ENCODE measurements around the gene RAB44. TPM values are rescaled to one million over a fixed set of nuclear protein-coding genes. Genes with fewer than 3 reads are reported as not detected.

The RAB44 gene
- total and polyA plus RNA-seq, 2 donors (not counting 1 experiment from before 2014, with no cell fraction given): 0.15 to 0.16 TPM

DNA sequence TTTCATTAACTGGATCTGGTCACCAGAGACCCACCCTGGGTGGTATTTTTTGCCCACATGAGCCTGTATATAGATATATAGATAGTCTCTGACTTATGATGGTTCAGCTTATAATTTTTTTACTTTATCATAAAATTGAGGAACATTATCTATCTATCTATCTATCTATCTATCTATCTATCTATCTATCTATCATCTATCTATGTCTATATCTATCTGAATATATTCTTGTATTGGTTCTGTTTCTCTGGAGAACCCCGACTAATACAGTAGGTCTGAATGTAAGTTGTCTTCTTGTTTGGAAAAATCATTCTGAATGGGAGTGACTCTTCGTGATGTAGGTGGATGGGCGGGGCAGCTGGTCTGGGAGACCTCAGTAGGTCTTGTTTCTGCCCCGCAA, 32.4 kb upstream of the RAB44 start:
- intact Hi-C loops (cut with micrococcal nuclease): no loop called here
- Mint-ChIP-seq H3K9me3 (ENCODE audit: insufficient read depth) (no peaks in the 10 kb centered on the region), H3K4me1 (peaks cover 42% of the 10 kb centered on the region), H3K4me3 (no peak overlapping the region), H3K27me3 (no peaks in the 10 kb centered on the region), H3K27ac (no peak overlapping the region)
- Histone ChIP-seq H2AFZ (ENCODE audit: insufficient read depth, low read depth, low read length, poor library complexity, severe bottlenecking) (no peak overlapping the region), H3K9ac (ENCODE audit: low read length) (peak overlapping the region; percentile 33), H3K27ac (ENCODE audit: low read length in 2 of 2) (no peak overlapping the region), H3K4me2 (replicated peaks; ENCODE audit: low read depth, low read length, poor library complexity, severe bottlenecking) (peak overlapping the region; percentile 44), H3K4me3 (ENCODE audit: control extremely low read depth in 1 of 5, extremely low read depth in 1 of 5, insufficient read depth in 1 of 5, low read depth in 2 of 5, low read length in 4 of 5) (no peak overlapping the region), H3K9me3 (ENCODE audit: control extremely low read depth in 1 of 3, control insufficient read depth in 2 of 3, insufficient read depth in 1 of 3, low read length in 2 of 3) (peaks cover 0 to 9% (median 0%) of the 10 kb centered on the region in 3 donors), H3K4me1 (ENCODE audit: control insufficient read depth in 2 of 2, insufficient read depth in 2 of 2, low read length in 2 of 2) (peaks cover 45 to 54% of the 10 kb centered on the region in 2 donors), H4K20me1 (ENCODE audit: control insufficient read depth, insufficient read depth, low read length, poor library complexity, severe bottlenecking) (no peaks in the 10 kb centered on the region), H3K79me2 (ENCODE audit: control insufficient read depth, insufficient read depth, low read length) (no peaks in the 10 kb centered on the region), H3K36me3 (replicated peaks in 1 of 2; ENCODE audit: control extremely low read depth in 1 of 2, control insufficient read depth in 1 of 2, extremely low read depth in 1 of 2, insufficient read depth in 2 of 2, low read length in 1 of 2) (no peaks in the 10 kb centered on the region), H3K27me3 (replicated peaks in 1 of 4; ENCODE audit: control extremely low read depth in 1 of 4, control insufficient read depth in 3 of 4, insufficient read depth in 4 of 4, low read length in 3 of 4) (peaks cover 0 to 12% (median 8%) of the 10 kb centered on the region in 4 experiments)
- ChIA-PET POLR2A (no interaction called here), CTCF (interaction anchor here (0.9 to 1.6 kb wide), 3 partner anchors 13 to 93 kb away, joined by 3 to 7 read pairs (median 4); partner anchors contain the start of gene CDKN1A)
- TF ChIP-seq CTCF (IDR thresholded peaks at IDR 0.05) (no peak), EZH2 (IDR thresholded peaks at IDR 0.05; ENCODE audit: borderline replicate concordance, insufficient read depth, low read depth, low read length, poor library complexity, severe bottlenecking) (no peak)
- WGBS (ENCODE audit: insufficient coverage): no CpG with 5 or more reads among the region's 4 CpGs
- ATAC-seq (ENCODE audit: low read depth) (no peak), DNase-seq (no peak)

DNA sequence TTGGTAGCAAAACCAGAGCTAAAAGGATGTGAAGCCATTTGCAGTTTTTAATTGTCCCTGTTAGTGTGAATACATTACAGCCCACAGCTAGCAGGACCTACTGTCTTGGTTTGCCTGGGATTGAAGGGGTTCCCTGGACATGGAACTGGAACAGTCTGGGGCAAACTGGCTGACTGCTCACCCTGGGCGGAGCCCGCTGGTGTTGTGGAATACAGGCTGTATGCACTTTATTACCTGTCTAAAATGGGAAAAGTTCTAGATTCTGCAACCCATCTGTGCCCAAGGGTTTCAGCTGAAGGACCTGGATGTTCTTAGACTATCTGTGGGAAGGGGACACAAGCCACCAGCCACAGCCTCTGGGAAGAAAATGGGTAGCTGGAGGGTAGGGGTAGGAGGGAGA, 31.3 kb upstream of the RAB44 start:
- Histone ChIP-seq H3K27me3 (replicated peaks in 1 of 4; ENCODE audit: control extremely low read depth in 1 of 4, control insufficient read depth in 3 of 4, insufficient read depth in 4 of 4, low read length in 3 of 4) (peaks cover 0 to 6% (median under 1%) of the 10 kb centered on the region in 4 experiments), H3K36me3 (replicated peaks in 1 of 2; ENCODE audit: control extremely low read depth in 1 of 2, control insufficient read depth in 1 of 2, extremely low read depth in 1 of 2, insufficient read depth in 2 of 2, low read length in 1 of 2) (no peaks in the 10 kb centered on the region), H4K20me1 (ENCODE audit: control insufficient read depth, insufficient read depth, low read length, poor library complexity, severe bottlenecking) (no peaks in the 10 kb centered on the region), H3K4me2 (replicated peaks; ENCODE audit: low read depth, low read length, poor library complexity, severe bottlenecking) (no peak overlapping the region), H3K4me1 (ENCODE audit: control insufficient read depth in 2 of 2, insufficient read depth in 2 of 2, low read length in 2 of 2) (peaks cover 35 to 45% of the 10 kb centered on the region in 2 donors), H3K79me2 (ENCODE audit: control insufficient read depth, insufficient read depth, low read length) (no peaks in the 10 kb centered on the region), H3K9me3 (ENCODE audit: control extremely low read depth in 1 of 3, control insufficient read depth in 2 of 3, insufficient read depth in 1 of 3, low read length in 2 of 3) (peaks cover 0 to 3% (median 3%) of the 10 kb centered on the region in 3 donors), H2AFZ (ENCODE audit: insufficient read depth, low read depth, low read length, poor library complexity, severe bottlenecking) (no peak overlapping the region), H3K27ac (ENCODE audit: low read length in 2 of 2) (no peak overlapping the region), H3K4me3 (ENCODE audit: control extremely low read depth in 1 of 5, extremely low read depth in 1 of 5, insufficient read depth in 1 of 5, low read depth in 2 of 5, low read length in 4 of 5) (no peak overlapping the region), H3K9ac (ENCODE audit: low read length) (no peak overlapping the region)
- DNase-seq: no peak
- no peak for ATAC-seq (ENCODE audit: low read depth)
- TF ChIP-seq EZH2 (IDR thresholded peaks at IDR 0.05; ENCODE audit: borderline replicate concordance, insufficient read depth, low read depth, low read length, poor library complexity, severe bottlenecking) (no peak), CTCF (IDR thresholded peaks at IDR 0.05) (no peak)
- peaks cover 42% of the 10 kb centered on the region for H3K4me1 Mint-ChIP-seq
- 100% methylated on average over 2 of the region's 2 CpGs for WGBS (ENCODE audit: insufficient coverage)
- no peak overlapping the region for H3K4me3 Mint-ChIP-seq
- no peaks in the 10 kb centered on the region for H3K9me3 Mint-ChIP-seq (ENCODE audit: insufficient read depth)
- no peaks in the 10 kb centered on the region for H3K27me3 Mint-ChIP-seq
- CTCF ChIA-PET: interaction anchor here (0.6 to 1.5 kb wide), 3 partner anchors 43 to 313 kb away, joined by 3 to 7 read pairs (median 3); no protein-coding TSS in a partner anchor
- H3K27ac Mint-ChIP-seq: no peak overlapping the region
- POLR2A ChIA-PET: interaction anchor here (1.6 kb wide), 1 partner anchor 11 kb away, joined by 3 read pairs; no protein-coding TSS in a partner anchor
- intact Hi-C loops (cut with micrococcal nuclease): no loop called here
